Prostate gland (tissue), 2 donors: ENCODE data around the gene TTC33. TPM values are rescaled to one million over a fixed set of nuclear protein-coding genes. Genes with fewer than 3 reads are reported as not detected.
"Not testable (repeated sequence)": the region's sequence is repeated elsewhere in the genome, so short reads cannot be mapped to it uniquely, and the experiment has no call there.

Experiments
- DNase-seq: peaks from one replicate; pipeline ENCODE4 v3.0.0-alpha.2; 2019; ENCODE audit warnings: low spot score
- H3K27ac ChIP-seq, 2 donors: fragments of 200-600 bp; sonication (generic); 2 replicates each; pipeline ENCODE4 v1.5.1; 2017 to 2019
- H3K27me3 ChIP-seq: fragments of 200-600 bp; sonication (generic); replicated peaks from 2 replicates; pipeline ENCODE4 v1.5.1; 2019; ENCODE audit not compliant: insufficient read depth
- H3K36me3 ChIP-seq, 2 donors: fragments of 200-600 bp; sonication (generic); 1 replicate in 1 of 2; 2 replicates in 1 of 2; pipeline versions ENCODE4 v1.5.1 to v1.8.1; 2017 to 2019
- H3K4me1 ChIP-seq: fragments of 200-600 bp; sonication (generic); replicated peaks from 2 replicates; pipeline ENCODE4 v1.5.1; 2019
- H3K4me3 ChIP-seq, 2 donors: fragments of 200-600 bp; sonication (generic); 2 replicates each; pipeline ENCODE4 v1.5.1; 2017 to 2019
- H3K9me3 ChIP-seq: fragments of 200-600 bp; sonication (generic); 2 replicates; pipeline ENCODE4 v1.5.1; 2017
- POLR2A ChIP-seq: fragments of 450-650 bp; IDR thresholded peaks from one replicate; pipeline ENCODE4 v1.6.1; 2016; ENCODE audit warnings: antibody characterized with exemption, mild to moderate bottlenecking
- POLR2AphosphoS5 ChIP-seq: sonication (generic); formaldehyde crosslinking; IDR thresholded peaks from one replicate; pipeline ENCODE4 v1.6.1; 2017; ENCODE audit warnings: antibody characterized with exemption
- WGBS: methylation state at CpG from one replicate; pipeline ENCODE4 v1.1.5; 2018; 5-methylcytosine and 5-hydroxymethylcytosine counted together
- intact Hi-C: fragments of 100-400 bp; cut with DNase I; formaldehyde crosslinking; loops from one replicate; pipeline ENCODE4 v1.14.2; 2022
- total RNA-seq, 2 donors: library from RNA; depleted of rRNA; stranded (reverse); fragments of >200 nt; gene quantifications; one replicate each; pipeline ENCODE4 v1.1.0, GENCODE V29; 2016
- TF ChIP-seq, protein P1 (sequence below), 4 experiments: fragments of 200-600 bp in 2 of 4; fragments of 450-650 bp in 2 of 4; sonication (generic) in 2 of 4; IDR thresholded peaks; 1 replicate in 3 of 4; 2 replicates in 1 of 4; pipeline ENCODE4 v1.5.1; 2016 to 2019; ENCODE audit warnings: antibody characterized with exemption in 4 of 4, mild to moderate bottlenecking in 2 of 4, moderate library complexity in 2 of 4

TTC33 gene
- total RNA-seq, 2 donors from 2014 or later = 11.9 to 17.6 TPM

DNA sequence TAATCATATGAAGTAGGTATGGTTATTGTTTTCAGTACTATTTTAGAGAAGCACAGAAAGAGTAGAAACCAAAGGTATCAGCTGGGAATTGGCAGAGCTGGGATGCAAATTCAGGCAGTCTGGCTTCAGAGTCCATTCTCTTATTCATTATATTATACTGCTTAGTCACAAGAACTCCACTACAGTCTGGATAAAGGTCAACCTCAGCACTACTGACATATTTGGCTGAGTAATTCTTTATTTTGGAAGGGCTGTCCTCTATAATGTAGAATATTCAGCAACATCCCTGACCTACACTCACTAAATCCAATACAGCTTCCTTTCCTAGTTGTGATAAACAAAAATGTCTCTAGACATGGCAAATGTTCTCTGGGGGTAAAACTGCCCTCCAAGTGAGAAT is 38.5 kb downstream of the TTC33 start:
- TF ChIP-seq POLR2A (no peak), POLR2AphosphoS5 (no peak)
- TF ChIP-seq, protein P1, sequence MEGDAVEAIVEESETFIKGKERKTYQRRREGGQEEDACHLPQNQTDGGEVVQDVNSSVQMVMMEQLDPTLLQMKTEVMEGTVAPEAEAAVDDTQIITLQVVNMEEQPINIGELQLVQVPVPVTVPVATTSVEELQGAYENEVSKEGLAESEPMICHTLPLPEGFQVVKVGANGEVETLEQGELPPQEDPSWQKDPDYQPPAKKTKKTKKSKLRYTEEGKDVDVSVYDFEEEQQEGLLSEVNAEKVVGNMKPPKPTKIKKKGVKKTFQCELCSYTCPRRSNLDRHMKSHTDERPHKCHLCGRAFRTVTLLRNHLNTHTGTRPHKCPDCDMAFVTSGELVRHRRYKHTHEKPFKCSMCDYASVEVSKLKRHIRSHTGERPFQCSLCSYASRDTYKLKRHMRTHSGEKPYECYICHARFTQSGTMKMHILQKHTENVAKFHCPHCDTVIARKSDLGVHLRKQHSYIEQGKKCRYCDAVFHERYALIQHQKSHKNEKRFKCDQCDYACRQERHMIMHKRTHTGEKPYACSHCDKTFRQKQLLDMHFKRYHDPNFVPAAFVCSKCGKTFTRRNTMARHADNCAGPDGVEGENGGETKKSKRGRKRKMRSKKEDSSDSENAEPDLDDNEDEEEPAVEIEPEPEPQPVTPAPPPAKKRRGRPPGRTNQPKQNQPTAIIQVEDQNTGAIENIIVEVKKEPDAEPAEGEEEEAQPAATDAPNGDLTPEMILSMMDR (IDR thresholded peaks at IDR 0.05) = no peak
- H3K27me3 ChIP-seq = no peaks in the 10 kb centered on the region
- DNase-seq = no peak
- H3K4me3 ChIP-seq = no peak overlapping the region
- intact Hi-C loops = no loop called here
- H3K9me3 ChIP-seq = no peaks in the 10 kb centered on the region
- no peaks in the 10 kb centered on the region for H3K4me1 ChIP-seq
- no peak overlapping the region for H3K27ac ChIP-seq
- no peaks in the 10 kb centered on the region for H3K36me3 ChIP-seq

DNA sequence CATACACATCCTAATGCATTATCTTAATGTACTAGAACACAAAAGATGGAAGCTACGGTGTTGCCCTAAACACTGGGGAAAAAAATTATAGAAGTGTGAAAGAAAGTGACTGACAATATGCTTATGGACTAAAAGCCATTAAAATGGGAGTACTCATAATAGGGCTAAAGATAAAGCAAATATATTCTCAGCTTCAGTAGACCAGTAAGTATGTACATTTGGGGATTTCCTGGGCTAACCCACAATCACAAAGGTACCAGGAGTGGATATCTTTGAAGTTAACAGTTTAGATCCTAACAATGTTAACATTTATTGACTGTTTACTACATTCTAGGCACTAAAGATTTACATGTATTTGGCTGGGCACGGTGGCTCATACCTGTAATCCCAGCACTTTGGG is 39.2 kb downstream of the TTC33 start:
- no peak overlapping the region for H3K27ac ChIP-seq
- intact Hi-C loops = no loop called here
- no peaks in the 10 kb centered on the region for H3K27me3 ChIP-seq
- DNase-seq = no peak
- H3K4me1 ChIP-seq = no peaks in the 10 kb centered on the region
- 91% methylated on average over 2 of the region's 2 CpGs for WGBS
- no peak for TF ChIP-seq POLR2AphosphoS5
- no peak for TF ChIP-seq POLR2A
- H3K4me3 ChIP-seq = no peak overlapping the region
- no peaks in the 10 kb centered on the region for H3K9me3 ChIP-seq
- H3K36me3 ChIP-seq = no peaks in the 10 kb centered on the region

DNA sequence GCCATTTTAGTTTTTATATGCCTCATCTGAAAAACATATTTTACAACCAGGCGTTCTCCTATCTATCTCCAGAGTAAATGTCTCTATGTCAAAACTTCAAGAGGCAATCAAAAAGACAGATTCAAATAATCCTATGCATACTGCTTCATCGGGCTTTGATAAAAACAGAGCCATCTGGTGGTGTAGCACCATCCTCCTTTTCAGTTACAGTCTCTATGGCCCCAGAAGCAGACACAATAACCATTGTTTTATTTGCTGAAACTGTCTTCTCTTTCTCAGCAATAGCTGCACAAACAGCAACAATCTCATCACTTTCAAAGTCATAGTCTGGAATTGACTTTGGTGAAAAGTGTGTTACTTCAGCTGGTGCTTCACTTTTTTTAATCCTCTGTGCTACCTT is 39.8 kb downstream of the TTC33 start:
- Histone ChIP-seq H3K4me1 (no peaks in the 10 kb centered on the region), H3K27ac (no peak overlapping the region), H3K36me3 (no peaks in the 10 kb centered on the region), H3K9me3 (no peaks in the 10 kb centered on the region), H3K27me3 (no peaks in the 10 kb centered on the region), H3K4me3 (no peak overlapping the region)
- TF ChIP-seq, protein P1 (IDR thresholded peaks at IDR 0.05) = no peak
- TF ChIP-seq POLR2AphosphoS5 = no peak
- TF ChIP-seq POLR2A = no peak
- intact Hi-C loops = no loop called here
- no peak for DNase-seq
- WGBS = 88% methylated on average over 2 of the region's 2 CpGs

DNA sequence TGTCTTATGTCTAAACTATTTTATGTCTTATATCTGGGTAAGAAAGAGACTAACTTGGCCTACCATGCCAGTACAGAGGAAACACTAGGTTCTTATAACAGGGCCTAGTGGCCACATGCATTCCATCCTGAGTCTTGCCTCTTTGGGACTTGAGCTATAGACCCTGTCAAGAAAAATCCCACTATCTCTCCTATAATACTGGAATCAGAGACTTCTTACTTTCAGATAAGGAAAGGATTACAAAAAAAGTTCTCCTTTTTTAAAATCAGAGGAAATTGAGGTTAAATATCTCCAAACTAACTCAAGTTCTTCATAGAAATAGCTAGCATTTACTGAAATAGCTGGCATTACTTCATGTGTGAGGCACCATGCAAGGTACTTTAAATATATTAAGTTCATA is 41.8 kb downstream of the TTC33 start:
- Histone ChIP-seq H3K4me3 (no peak overlapping the region), H3K9me3 (no peaks in the 10 kb centered on the region), H3K4me1 (no peaks in the 10 kb centered on the region), H3K27ac (no peak overlapping the region), H3K27me3 (no peaks in the 10 kb centered on the region), H3K36me3 (no peaks in the 10 kb centered on the region)
- intact Hi-C loops = no loop called here
- DNase-seq = no peak
- TF ChIP-seq POLR2AphosphoS5 (no peak), POLR2A (no peak)
- TF ChIP-seq, protein P1 (IDR thresholded peaks at IDR 0.05) = no peak

DNA sequence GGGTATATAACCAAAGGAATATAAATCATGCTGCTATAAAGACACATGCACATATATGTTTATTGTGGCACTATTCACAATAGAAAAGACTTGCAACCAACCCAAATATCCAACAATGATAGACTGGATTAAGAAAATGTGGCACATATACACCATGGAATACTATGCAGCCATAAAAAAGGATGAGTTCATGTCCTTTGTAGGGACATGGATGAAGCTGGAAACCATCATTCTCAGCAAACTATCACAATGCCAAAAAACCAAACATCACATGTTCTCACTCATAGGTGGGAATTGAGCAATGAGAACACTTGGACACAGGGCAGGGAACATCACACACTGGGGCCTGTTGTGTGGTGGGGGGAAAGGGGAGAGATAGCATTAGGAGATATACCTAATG is 45.2 kb downstream of the TTC33 start:
- H3K4me1 ChIP-seq, H3K9me3 ChIP-seq, intact Hi-C loops, H3K4me3 ChIP-seq, H3K36me3 ChIP-seq, H3K27ac ChIP-seq, H3K27me3 ChIP-seq, DNase-seq: not testable (repeated sequence)

DNA sequence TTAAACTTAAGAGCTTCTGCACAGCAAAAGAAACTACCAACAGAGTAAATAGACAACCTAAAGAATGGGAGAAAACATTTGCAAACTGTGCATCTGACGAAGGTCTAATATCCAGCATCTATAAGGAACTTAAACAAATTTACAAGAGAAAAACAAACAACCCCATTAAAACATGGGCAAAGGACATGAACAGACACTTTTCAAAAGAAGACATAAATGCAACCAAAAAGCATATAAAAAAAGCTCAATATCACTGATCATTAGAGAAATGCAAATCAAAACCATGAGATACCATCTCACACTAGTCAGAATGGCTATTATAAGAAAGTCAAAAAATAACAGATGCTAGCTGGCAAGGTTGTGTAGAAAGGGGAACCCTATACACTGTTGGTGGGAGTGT is 50.3 kb downstream of the TTC33 start:
- H3K27ac ChIP-seq, H3K4me3 ChIP-seq, DNase-seq, H3K4me1 ChIP-seq, intact Hi-C loops, H3K9me3 ChIP-seq, H3K27me3 ChIP-seq, H3K36me3 ChIP-seq: not testable (repeated sequence)
- WGBS = 74% methylated on average over 1 of the region's 1 CpG

DNA sequence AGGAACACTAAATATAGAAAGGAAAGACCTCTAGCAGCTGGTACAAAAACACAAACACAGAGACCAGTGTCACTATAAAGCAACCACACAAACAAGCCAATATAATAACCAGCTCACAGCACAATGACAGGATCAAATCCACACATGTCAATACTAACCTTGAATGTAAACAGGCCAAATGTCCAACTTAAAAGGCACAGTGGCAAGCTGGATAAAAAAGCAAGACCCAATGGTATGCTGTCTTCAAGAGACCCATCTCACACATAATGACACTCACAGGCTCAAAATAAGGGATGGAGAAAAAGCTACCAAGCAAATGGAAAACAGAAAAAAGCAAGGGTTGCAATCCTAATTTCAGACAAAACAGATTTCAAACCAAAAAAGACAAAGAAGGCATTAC is 53.7 kb downstream of the TTC33 start:
- DNase-seq, H3K27ac ChIP-seq, H3K36me3 ChIP-seq, H3K4me1 ChIP-seq, H3K9me3 ChIP-seq, H3K27me3 ChIP-seq, H3K4me3 ChIP-seq, intact Hi-C loops: not testable (repeated sequence)
